HEK293 (cell line): Measurements from ENCODE around the gene SSTR5.

Experiments
- HOXA7 ChIP-seq: sonication (generic); formaldehyde crosslinking; IDR thresholded peaks from 2 replicates; pipeline ENCODE4 v1.8.1; 2022; ENCODE audit warnings: missing genetic modification reagents, borderline replicate concordance
- KLF10 ChIP-seq: fragments of 450-650 bp; IDR thresholded peaks from 2 replicates; pipeline ENCODE4 v1.5.1; 2018; ENCODE audit warnings: missing biosample characterization, mild to moderate bottlenecking, missing genetic modification characterization
- KLF8 ChIP-seq: fragments of 450-650 bp; formaldehyde crosslinking; IDR thresholded peaks from 2 replicates; pipeline ENCODE4 v1.5.1; 2016; ENCODE audit warnings: missing biosample characterization, missing genetic modification characterization
- MEIS1 ChIP-seq: sonication (generic); formaldehyde crosslinking; IDR thresholded peaks from 2 replicates; pipeline ENCODE4 v1.8.1; 2022; ENCODE audit warnings: missing genetic modification reagents, mild to moderate bottlenecking, borderline replicate concordance
- OSR2 ChIP-seq: fragments of 450-650 bp; formaldehyde crosslinking; IDR thresholded peaks from 2 replicates; pipeline ENCODE4 v1.5.1; 2016; ENCODE audit warnings: missing biosample characterization, missing genetic modification characterization
- PATZ1 ChIP-seq: fragments of 450-650 bp; formaldehyde crosslinking; IDR thresholded peaks from 2 replicates; pipeline ENCODE4 v1.5.1; 2016; ENCODE audit warnings: missing biosample characterization, missing genetic modification characterization
- PRDM1 ChIP-seq: fragments of 450-650 bp; formaldehyde crosslinking; IDR thresholded peaks from 2 replicates; pipeline ENCODE4; 2016; ENCODE audit warnings: missing biosample characterization, missing genetic modification characterization
- TSHZ1 ChIP-seq: fragments of 450-650 bp; formaldehyde crosslinking; IDR thresholded peaks from 2 replicates; pipeline ENCODE4 v1.5.1; 2016; ENCODE audit warnings: missing biosample characterization, missing genetic modification characterization, borderline replicate concordance
- YY2 ChIP-seq: fragments of 450-650 bp; formaldehyde crosslinking; IDR thresholded peaks from 2 replicates; pipeline ENCODE4 v1.5.1; 2016; ENCODE audit warnings: missing biosample characterization, missing genetic modification characterization
- ZNF112 ChIP-seq: fragments of 450-650 bp; formaldehyde crosslinking; IDR thresholded peaks from 2 replicates; pipeline ENCODE4 v1.5.0; 2017; ENCODE audit warnings: missing biosample characterization, missing genetic modification characterization
- ZNF148 ChIP-seq: fragments of 450-650 bp; formaldehyde crosslinking; IDR thresholded peaks from 2 replicates; pipeline ENCODE4 v1.5.0; 2017; ENCODE audit warnings: missing biosample characterization, missing genetic modification characterization, borderline replicate concordance
- ZNF157 ChIP-seq: fragments of 450-650 bp; formaldehyde crosslinking; IDR thresholded peaks from 2 replicates; pipeline ENCODE4 v1.5.1; 2016; ENCODE audit warnings: missing biosample characterization, missing genetic modification characterization
- ZNF223 ChIP-seq: fragments of 450-650 bp; formaldehyde crosslinking; IDR thresholded peaks from 2 replicates; pipeline ENCODE4 v1.5.1; 2016; ENCODE audit warnings: missing biosample characterization, missing genetic modification characterization
- ZNF280D ChIP-seq: fragments of 450-650 bp; formaldehyde crosslinking; IDR thresholded peaks from 2 replicates; pipeline ENCODE4 v1.5.1; 2016; ENCODE audit warnings: missing biosample characterization, missing genetic modification characterization
- ZNF366 ChIP-seq: fragments of 450-650 bp; formaldehyde crosslinking; conservative IDR thresholded peaks from 2 replicates; pipeline ENCODE4 v1.5.1; 2016; ENCODE audit warnings: missing biosample characterization, missing genetic modification characterization
- ZNF48 ChIP-seq: fragments of 450-650 bp; formaldehyde crosslinking; IDR thresholded peaks from 2 replicates; pipeline ENCODE4 v1.5.1; 2016; ENCODE audit warnings: missing biosample characterization, missing genetic modification characterization
- ZNF514 ChIP-seq: fragments of 450-650 bp; formaldehyde crosslinking; IDR thresholded peaks from 2 replicates; pipeline ENCODE4 v1.5.1; 2016; ENCODE audit warnings: missing biosample characterization, missing genetic modification characterization
- ZNF624 ChIP-seq: fragments of 450-650 bp; formaldehyde crosslinking; IDR thresholded peaks from 2 replicates; pipeline ENCODE4 v1.5.1; 2017; ENCODE audit warnings: missing biosample characterization, missing genetic modification characterization
- ZNF692 ChIP-seq: fragments of 450-650 bp; formaldehyde crosslinking; IDR thresholded peaks from 2 replicates; pipeline ENCODE4 v1.5.1; 2016; ENCODE audit warnings: missing biosample characterization, missing genetic modification characterization
- ZNF76 ChIP-seq: fragments of 450-650 bp; formaldehyde crosslinking; IDR thresholded peaks from 2 replicates; pipeline ENCODE4; 2016; ENCODE audit warnings: low read depth, missing biosample characterization, missing genetic modification characterization, borderline replicate concordance
- ZSCAN23 ChIP-seq: fragments of 450-650 bp; formaldehyde crosslinking; IDR thresholded peaks from 2 replicates; pipeline ENCODE4 v1.5.1; 2016; ENCODE audit warnings: missing biosample characterization, missing genetic modification characterization
- ZSCAN30 ChIP-seq: fragments of 450-650 bp; IDR thresholded peaks from 2 replicates; pipeline ENCODE4 v1.5.1; 2018; ENCODE audit warnings: missing biosample characterization, mild to moderate bottlenecking, missing genetic modification characterization, moderate library complexity
- TF ChIP-seq, protein P1 (sequence below): fragments of 450-650 bp; formaldehyde crosslinking; IDR thresholded peaks from 2 replicates; pipeline ENCODE4 v1.5.1; 2016; ENCODE audit warnings: missing biosample characterization, missing genetic modification characterization
- TF ChIP-seq, protein P2 (sequence below): fragments of 450-650 bp; formaldehyde crosslinking; IDR thresholded peaks from 2 replicates; pipeline ENCODE4 v1.5.1; 2016; ENCODE audit warnings: missing biosample characterization, missing genetic modification characterization
- TF ChIP-seq, protein P3 (sequence below): fragments of 450-650 bp; formaldehyde crosslinking; IDR thresholded peaks from 2 replicates; pipeline ENCODE4 v1.5.1; 2016; ENCODE audit warnings: missing biosample characterization, missing genetic modification characterization

SSTR5 gene

DNA sequence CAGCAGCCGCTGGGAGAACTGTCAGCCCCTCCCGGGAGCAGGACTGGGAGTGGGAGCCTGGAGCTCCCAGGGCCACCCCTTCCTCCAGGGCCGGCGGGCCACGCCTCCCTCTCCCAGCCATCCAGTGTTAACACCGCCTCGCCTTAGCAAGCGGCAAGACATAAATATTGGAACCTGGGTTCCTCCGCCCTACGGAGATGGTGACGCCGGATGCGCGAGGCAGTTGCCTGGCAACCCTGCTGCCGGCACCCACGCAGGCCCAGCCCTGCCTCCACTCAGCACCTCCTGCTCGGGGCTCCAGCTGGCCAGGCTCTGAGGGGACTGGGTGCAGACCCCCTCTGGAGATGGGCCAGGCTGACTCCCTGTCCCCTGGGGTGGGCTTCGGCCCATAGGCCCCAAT lies 52.9 kb downstream of the SSTR5 start (continued):
- no peak for TF ChIP-seq ZNF76 (tag by site-specific recombination)
- no peak for TF ChIP-seq YY2 (tag by site-specific recombination)
- no peak for TF ChIP-seq ZNF112 (tag by site-specific recombination)
- no peak for TF ChIP-seq ZSCAN30 (tag by site-specific recombination)
- no peak for TF ChIP-seq HOXA7 (CRISPR knock-in tag)
- TF ChIP-seq ZNF514 (tag by site-specific recombination) = no peak
- TF ChIP-seq MEIS1 = no peak
- no peak for TF ChIP-seq ZSCAN23 (tag by site-specific recombination)
- no peak for TF ChIP-seq ZNF148 (tag by site-specific recombination)
- TF ChIP-seq ZNF280D (tag by site-specific recombination) = no peak
- TF ChIP-seq, protein P1, sequence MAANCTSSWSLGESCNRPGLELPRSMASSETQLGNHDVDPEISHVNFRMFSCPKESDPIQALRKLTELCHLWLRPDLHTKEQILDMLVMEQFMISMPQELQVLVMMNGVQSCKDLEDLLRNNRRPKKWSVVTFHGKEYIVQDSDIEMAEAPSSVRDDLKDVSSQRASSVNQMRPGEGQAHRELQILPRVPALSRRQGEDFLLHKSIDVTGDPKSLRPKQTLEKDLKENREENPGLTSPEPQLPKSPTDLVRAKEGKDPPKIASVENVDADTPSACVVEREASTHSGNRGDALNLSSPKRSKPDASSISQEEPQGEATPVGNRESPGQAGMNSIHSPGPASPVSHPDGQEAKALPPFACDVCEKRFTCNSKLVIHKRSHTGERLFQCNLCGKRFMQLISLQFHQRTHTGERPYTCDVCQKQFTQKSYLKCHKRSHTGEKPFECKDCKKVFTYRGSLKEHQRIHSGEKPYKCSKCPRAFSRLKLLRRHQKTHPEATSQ (tag by site-specific recombination) = no peak
- TF ChIP-seq PATZ1 = peak; percentile 71
- TF ChIP-seq, protein P2, sequence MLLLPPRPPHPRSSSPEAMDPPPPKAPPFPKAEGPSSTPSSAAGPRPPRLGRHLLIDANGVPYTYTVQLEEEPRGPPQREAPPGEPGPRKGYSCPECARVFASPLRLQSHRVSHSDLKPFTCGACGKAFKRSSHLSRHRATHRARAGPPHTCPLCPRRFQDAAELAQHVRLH (tag by site-specific recombination) = no peak
- peak; percentile 56 for TF ChIP-seq OSR2 (tag by site-specific recombination)
- no peak for TF ChIP-seq ZNF157 (tag by site-specific recombination)
- peak; percentile 10; the same call in 1 of the 2 replicates for TF ChIP-seq KLF8 (tag by site-specific recombination)
- no peak for TF ChIP-seq PRDM1 (tag by site-specific recombination)
- no peak for TF ChIP-seq ZNF692 (tag by site-specific recombination)
- TF ChIP-seq KLF10 = peak; percentile 57; the same call in 1 of the 2 replicates
- TF ChIP-seq ZNF624 = no peak
- no peak for TF ChIP-seq ZNF366 (tag by site-specific recombination)
- TF ChIP-seq ZNF48 (tag by site-specific recombination) = no peak
- TF ChIP-seq, protein P3, sequence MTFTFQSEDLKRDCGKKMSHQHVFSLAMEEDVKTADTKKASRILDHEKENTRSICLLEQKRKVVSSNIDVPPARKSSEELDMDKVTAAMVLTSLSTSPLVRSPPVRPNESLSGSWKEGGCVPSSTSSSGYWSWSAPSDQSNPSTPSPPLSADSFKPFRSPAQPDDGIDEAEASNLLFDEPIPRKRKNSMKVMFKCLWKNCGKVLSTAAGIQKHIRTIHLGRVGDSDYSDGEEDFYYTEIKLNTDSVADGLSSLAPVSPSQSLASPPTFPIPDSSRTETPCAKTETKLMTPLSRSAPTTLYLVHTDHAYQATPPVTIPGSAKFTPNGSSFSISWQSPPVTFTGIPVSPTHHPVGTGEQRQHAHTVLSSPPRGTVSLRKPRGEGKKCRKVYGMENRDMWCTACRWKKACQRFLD (tag by site-specific recombination) = no peak
- no peak for TF ChIP-seq TSHZ1 (tag by site-specific recombination)
- TF ChIP-seq ZNF223 (tag by site-specific recombination) = peak; percentile 88; the same call in 1 of the 2 replicates
